Fibroblast of the aortic adventitia (primary cell): ENCODE results near the gene ERICH2. TPM values are rescaled to one million over a fixed set of nuclear protein-coding genes. Genes with fewer than 3 reads are reported as not detected.

ENCODE experiments used
- DNase-seq: peaks from one replicate; pipeline ENCODE4 v3.0.0-alpha.2; 2010; ENCODE audit warnings: low read depth
- H3K4me3 ChIP-seq: 2 replicates; pipeline ENCODE4 v1.5.1; 2011; ENCODE audit warnings: low read depth, mild to moderate bottlenecking, control low read depth, low read length, moderate library complexity
- CTCF ChIP-seq: IDR thresholded peaks from 2 replicates; pipeline ENCODE4 v1.5.1; 2011; ENCODE audit warnings: mild to moderate bottlenecking, low read length, control low read depth, inconsistent platforms; ENCODE audit not compliant: insufficient read depth
- small RNA-seq: library from RNA; depleted of rRNA; stranded (forward); fragments of <200 nt; gene quantifications from one replicate; pipeline ENCODE3, GENCODE V24; 2012
- total RNA-seq: library from RNA; depleted of rRNA; stranded (reverse); fragments of >200 nt; gene quantifications from 2 replicates; pipeline ENCODE4 v1.2.3, GENCODE V29; 2012; ENCODE audit warnings: low replicate concordance

Gene ERICH2
- total RNA-seq, 1 donor = not detected

GRCh38 chr2:170842785-170843184, 72.6 kb downstream of the ERICH2 start:
- no peak for TF ChIP-seq CTCF
- peak; percentile 46 for DNase-seq
- no peak overlapping the region for H3K4me3 ChIP-seq

- H3K4me3 ChIP-seq = no peak overlapping the region
- DNase-seq = peak; percentile 59
- TF ChIP-seq CTCF = no peak
Measured at GRCh38 chr2:170843656-170844055, 73.5 kb downstream of the ERICH2 start.

- DNase-seq = no peak
- H3K4me3 ChIP-seq = no peak overlapping the region
- TF ChIP-seq CTCF = no peak
Measured at GRCh38 chr2:170845343-170845742, 75.2 kb downstream of the ERICH2 start.

- no peak for TF ChIP-seq CTCF
- peak; percentile 6 for DNase-seq
- H3K4me3 ChIP-seq = no peak overlapping the region
Measured at GRCh38 chr2:170846314-170846713, 76.1 kb downstream of the ERICH2 start.

GRCh38 chr2:170847716-170848115, 77.5 kb downstream of the ERICH2 start:
- no peak for DNase-seq
- TF ChIP-seq CTCF = no peak
- no peak overlapping the region for H3K4me3 ChIP-seq

Small RNA genes within 50 kb of the gene (small RNA-seq; reads per million reads assigned to genes)
- gene RF00019 = not detected

Other genes starting within 250 kb of the ERICH2 start
- gene SP5, start 55.0 kb upstream of the ERICH2 start, total RNA-seq = not detected in 2 replicates
- gene GAD1, start 46.5 kb downstream of the ERICH2 start, total RNA-seq = not detected in 2 replicates
- gene GORASP2, start 158.9 kb downstream of the ERICH2 start, total RNA-seq = 27.9 and 67.7 TPM in 2 replicates